Mesodermal cell (in vitro differentiated cells): ENCODE data around the gene FLAD1. TPM values are rescaled to one million over a fixed set of nuclear protein-coding genes. Genes with fewer than 3 reads are reported as not detected.

ENCODE experiments used
- H3K27ac ChIP-seq: 2 replicates; pipeline ENCODE4 v1.7.0; 2013; ENCODE audit warnings: mild to moderate bottlenecking, low read depth, low read length, moderate library complexity; ENCODE audit not compliant: severe bottlenecking
- H3K36me3 ChIP-seq: 2 replicates; pipeline ENCODE4 v1.7.1; 2013; ENCODE audit warnings: mild to moderate bottlenecking, low read length, moderate library complexity; ENCODE audit not compliant: control insufficient read depth, insufficient read depth
- H3K4me1 ChIP-seq: one replicate; pipeline ENCODE4 v1.7.1; 2013; ENCODE audit warnings: mild to moderate bottlenecking, low read length; ENCODE audit not compliant: insufficient read depth, control insufficient read depth, poor library complexity, severe bottlenecking
- H3K4me3 ChIP-seq: 2 replicates; pipeline ENCODE4 v1.7.0; 2013; ENCODE audit warnings: low read length, control low read depth, mild to moderate bottlenecking; ENCODE audit not compliant: insufficient read depth, poor library complexity, severe bottlenecking; ENCODE audit errors: extremely low read depth
- H3K9me3 ChIP-seq: 2 replicates; pipeline ENCODE4 v1.7.1; 2013; ENCODE audit warnings: mild to moderate bottlenecking, low read length, moderate library complexity; ENCODE audit not compliant: control insufficient read depth
- WGBS, 2 experiments: methylation state at CpG; one replicate each; pipeline ENCODE4 v1.1.5; 2013; ENCODE audit warnings: missing lambda C conversion rate in 2 of 2; ENCODE audit not compliant: insufficient coverage in 2 of 2; 5-methylcytosine and 5-hydroxymethylcytosine counted together
- polyA plus RNA-seq, 2 experiments: library from polyadenylated mRNA; stranded (reverse); fragments of 50-300 nt; gene quantifications; one replicate each; pipeline ENCODE4 v1.2.3, GENCODE V29; 2013

Gene FLAD1
- polyA plus RNA-seq (2013, experiment 1 of 2): 31.7 TPM
- polyA plus RNA-seq (2013, experiment 2 of 2): 28.5 TPM

GRCh38 chr1:154982897-154983648, at the start of gene FLAD1:
FLAD1 (plus strand) TSS chr1:154983344; CDS start chr1:154983695, 351 bp downstream.
- H3K4me1 ChIP-seq: peaks cover 6% of the 10 kb centered on the region
- no peaks in the 10 kb centered on the region for H3K9me3 ChIP-seq
- H3K4me3 ChIP-seq: peak within 1 kb of the TSS; percentile 84
- WGBS, 2 experiments: 0 to 1% methylated on average over 17 to 24 of the region's 26 CpGs
- peak within 1 kb of the TSS; percentile 51 for H3K27ac ChIP-seq
- H3K36me3 ChIP-seq: peaks cover 68% of the 10 kb centered on the region

- Histone ChIP-seq H3K27ac (no peak overlapping the region), H3K4me1 (no peaks in the 10 kb centered on the region), H3K36me3 (no peaks in the 10 kb centered on the region), H3K4me3 (no peak overlapping the region), H3K9me3 (no peaks in the 10 kb centered on the region)
- WGBS, 2 experiments: 88 to 94% methylated on average over 4 to 5 of the region's 5 CpGs
Observed at GRCh38 chr1:154934358-154934948, 48.7 kb upstream of the FLAD1 start.

GRCh38 chr1:154935749-154936554, 47.2 kb upstream of the FLAD1 start:
- Histone ChIP-seq H3K4me3 (peak overlapping the region; percentile 59), H3K9me3 (no peaks in the 10 kb centered on the region), H3K4me1 (no peaks in the 10 kb centered on the region), H3K36me3 (no peaks in the 10 kb centered on the region), H3K27ac (peak overlapping the region; percentile 100)
- WGBS, 2 experiments: 58 to 65% methylated on average over 22 of the region's 27 CpGs

GRCh38 chr1:154936555-154937084, 46.5 kb upstream of the FLAD1 start, which contains the start of gene PMVK:
PMVK (minus strand) TSS chr1:154936719; CDS start chr1:154936685, 34 bp downstream.
- WGBS, 2 experiments: 0 to 1% methylated on average over 33 to 36 of the region's 45 CpGs
- H3K27ac ChIP-seq: peak within 1 kb of the TSS; percentile 100
- H3K4me3 ChIP-seq: peak within 1 kb of the TSS; percentile 59
- H3K36me3 ChIP-seq: no peaks in the 10 kb centered on the region
- no peaks in the 10 kb centered on the region for H3K9me3 ChIP-seq
- peaks cover 6% of the 10 kb centered on the region for H3K4me1 ChIP-seq

GRCh38 chr1:154937085-154937987, 45.8 kb upstream of the FLAD1 start:
- Histone ChIP-seq H3K9me3 (no peaks in the 10 kb centered on the region), H3K27ac (peak overlapping the region; percentile 100), H3K4me3 (peak overlapping the region; percentile 59), H3K4me1 (peaks cover 11% of the 10 kb centered on the region), H3K36me3 (no peaks in the 10 kb centered on the region)
- 0% methylated on average over 29 to 34 of the region's 36 CpGs for WGBS, 2 experiments

- WGBS, 2 experiments: 94 to 96% methylated on average over 6 to 7 of the region's 8 CpGs
- Histone ChIP-seq H3K9me3 (no peaks in the 10 kb centered on the region), H3K4me1 (peaks cover 11% of the 10 kb centered on the region), H3K4me3 (peak overlapping the region; percentile 59), H3K27ac (peak overlapping the region; percentile 100), H3K36me3 (no peaks in the 10 kb centered on the region)
Observed at GRCh38 chr1:154937988-154938386, 45.2 kb upstream of the FLAD1 start.

- H3K36me3 ChIP-seq: no peaks in the 10 kb centered on the region
- H3K27ac ChIP-seq: no peak overlapping the region
- H3K4me3 ChIP-seq: no peak overlapping the region
- H3K9me3 ChIP-seq: no peaks in the 10 kb centered on the region
- H3K4me1 ChIP-seq: peaks cover 11% of the 10 kb centered on the region
- 95 to 98% methylated on average over 7 of the region's 7 CpGs for whole genome bisulfite sequencing, 2 experiments
Observed at GRCh38 chr1:154938604-154939399, 44.3 kb upstream of the FLAD1 start.

- peaks cover 11% of the 10 kb centered on the region for H3K4me1 ChIP-seq
- H3K9me3 ChIP-seq: no peaks in the 10 kb centered on the region
- no CpG with 5 or more reads among the region's 1 CpG for WGBS, 2 experiments
- H3K36me3 ChIP-seq: peaks cover 9% of the 10 kb centered on the region
- H3K27ac ChIP-seq: no peak overlapping the region
- no peak overlapping the region for H3K4me3 ChIP-seq
Observed at GRCh38 chr1:154940213-154940560, 43.0 kb upstream of the FLAD1 start.

GRCh38 chr1:154940651-154941194, 42.4 kb upstream of the FLAD1 start:
- Histone ChIP-seq H3K4me3 (no peak overlapping the region), H3K9me3 (no peaks in the 10 kb centered on the region), H3K27ac (no peak overlapping the region), H3K36me3 (peaks cover 13% of the 10 kb centered on the region), H3K4me1 (peaks cover 11% of the 10 kb centered on the region)
- WGBS, 2 experiments: 94% methylated on average over 7 to 8 of the region's 8 CpGs
